ENCODE results near the gene TF.

The TF gene

DNA sequence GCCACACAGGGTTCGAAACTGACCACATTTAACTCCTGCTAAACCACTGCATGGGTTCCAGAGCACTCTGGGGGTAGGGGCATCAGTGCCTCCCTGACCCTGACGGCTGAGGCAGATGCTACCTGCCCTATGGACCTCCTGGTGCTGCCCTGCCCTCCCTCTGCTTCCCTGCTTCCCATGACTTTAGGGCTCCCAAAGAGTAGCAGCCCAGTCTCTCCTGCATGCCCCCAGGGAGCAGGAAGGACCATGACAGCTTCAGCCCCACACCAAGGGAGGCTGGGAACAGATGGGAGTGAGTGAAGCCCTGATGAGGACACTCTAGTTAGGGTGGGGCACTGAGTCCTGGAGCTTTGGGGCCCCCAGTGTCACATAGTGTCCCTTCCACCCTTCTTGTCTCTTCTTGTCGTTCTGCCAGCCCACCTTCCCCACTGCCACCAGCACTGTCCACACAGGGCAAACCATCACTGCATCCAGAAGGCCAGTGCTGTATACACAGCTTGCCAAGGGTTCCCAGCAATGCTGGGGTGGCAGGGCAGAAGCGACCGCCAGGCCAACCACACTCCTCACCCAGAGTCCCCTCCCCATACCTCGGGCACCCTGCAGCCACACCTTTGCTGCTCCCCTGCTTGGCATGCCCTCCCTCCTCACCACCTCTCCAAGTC lies 90.4 kb downstream of the TF start:
- no peak for DNase-seq (ENCODE audit: low read depth)

DNA sequence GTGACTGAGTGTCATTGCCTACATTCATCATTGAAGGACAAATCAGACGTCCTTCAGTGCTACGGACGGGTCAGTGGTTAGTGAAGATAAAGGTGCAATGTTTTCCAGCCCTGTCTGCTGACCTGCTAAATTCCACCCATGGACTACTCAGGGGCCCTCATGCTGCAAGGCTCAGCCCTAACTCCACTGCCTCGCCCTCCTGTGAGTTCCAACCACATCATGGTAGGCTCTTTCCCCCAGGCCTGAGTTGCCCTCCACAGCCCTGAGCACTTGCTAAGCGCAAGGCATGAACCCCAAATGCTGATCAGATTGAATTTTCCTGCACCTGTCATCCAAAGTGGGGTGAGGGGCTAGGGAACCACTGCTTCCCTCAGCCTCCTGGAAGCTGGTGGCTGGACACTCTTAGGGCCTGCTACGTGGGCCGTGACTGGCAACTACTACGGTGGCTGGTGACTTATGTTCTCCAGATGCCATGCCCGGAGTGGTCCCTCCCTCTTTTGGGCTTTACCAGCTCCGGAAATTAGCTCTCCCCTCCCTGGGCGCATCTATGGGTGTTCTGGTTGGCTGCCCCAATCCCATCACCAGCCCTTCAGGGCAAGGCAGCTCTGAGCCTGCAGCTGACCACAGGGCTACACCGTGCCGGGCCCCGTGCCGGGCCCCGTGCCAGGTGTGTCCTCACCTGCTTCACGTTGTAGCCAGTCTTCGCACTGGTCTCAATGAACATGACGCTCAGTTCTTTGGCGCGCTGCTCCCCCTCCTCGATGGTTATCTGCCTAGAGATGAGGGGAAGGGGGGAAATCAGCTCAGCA lies 91.5 kb downstream of the TF start:
- DNase-seq (ENCODE audit: low read depth): no peak

DNA sequence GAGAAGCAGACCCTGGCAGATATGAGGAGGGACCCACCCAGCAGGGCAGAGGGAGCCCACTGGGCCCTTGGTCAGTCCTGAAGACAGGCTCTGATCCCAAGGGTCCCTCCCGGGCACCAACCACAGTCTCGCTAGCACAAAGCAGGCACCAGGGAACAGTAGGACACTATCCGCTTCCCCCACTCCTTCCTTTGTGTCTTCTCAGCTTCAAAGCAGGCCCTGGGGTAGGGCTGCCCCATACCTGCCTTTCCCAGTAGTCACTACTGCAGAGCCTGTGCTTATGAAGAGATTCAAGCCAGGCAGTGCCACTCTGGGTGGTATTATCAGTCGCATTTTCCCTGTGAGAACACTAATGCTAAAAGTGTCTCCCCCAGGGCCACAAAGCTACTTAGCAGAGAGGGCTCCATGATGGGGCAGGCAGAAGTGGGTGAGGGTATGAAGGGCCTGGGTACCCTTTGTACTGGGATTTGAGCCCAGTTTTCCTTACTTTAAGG lies 92.2 kb downstream of the TF start:
- DNase-seq (ENCODE audit: low read depth): no peak

- no peak for DNase-seq (ENCODE audit: low read depth)
Observed at GRCh38 chr3:133838916-133839800, 93.0 kb downstream of the TF start.

GRCh38 chr3:133840055-133840737 lies 94.0 kb downstream of the TF start:
- no peak for DNase-seq (ENCODE audit: low read depth)

DNA sequence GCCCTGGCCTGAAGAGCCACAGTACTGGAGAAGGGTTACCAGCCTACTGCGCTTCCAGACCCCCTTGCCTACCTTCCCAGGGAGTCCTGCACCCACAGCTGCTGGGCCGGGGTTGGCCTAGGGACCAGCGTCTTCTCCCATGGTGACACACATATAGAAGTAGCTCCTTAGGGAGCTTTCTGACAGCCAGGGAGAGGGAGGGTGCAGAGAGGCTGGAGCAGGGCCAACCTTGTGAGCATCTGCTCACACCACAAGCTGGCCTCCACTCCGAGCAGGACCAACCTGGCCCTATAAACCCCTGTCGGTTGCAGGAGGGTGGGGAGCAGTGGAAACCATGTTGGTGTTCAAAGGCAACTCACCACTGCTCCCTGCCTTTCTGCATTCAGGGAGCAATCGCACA lies 94.6 kb downstream of the TF start:
- no peak for DNase-seq (ENCODE audit: low read depth)

- DNase-seq (ENCODE audit: low read depth): no peak
Observed at GRCh38 chr3:133841196-133841595, 95.0 kb downstream of the TF start.

GRCh38 chr3:133842158-133842557 lies 96.0 kb downstream of the TF start:
- DNase-seq (ENCODE audit: low read depth): no peak

DNA sequence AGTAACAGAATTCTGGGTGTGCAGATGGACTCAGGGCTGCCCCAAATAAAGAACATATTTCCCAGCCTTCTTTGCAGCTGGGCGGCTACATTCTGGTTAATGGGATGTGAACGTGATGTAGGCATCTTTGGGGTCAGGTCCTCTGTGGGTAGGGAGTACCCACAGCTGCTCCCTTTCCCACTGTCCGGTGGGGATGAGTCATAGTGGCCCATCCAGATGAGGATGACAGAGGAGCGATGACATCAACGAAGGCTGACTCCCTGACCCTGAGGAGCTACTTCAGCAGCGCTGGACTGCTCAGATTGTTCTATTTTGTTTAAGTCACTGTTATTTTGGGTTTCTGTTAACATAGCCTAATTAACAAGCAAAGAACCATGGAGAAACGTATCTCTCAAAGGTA lies 97.4 kb downstream of the TF start:
- no peak for DNase-seq (ENCODE audit: low read depth)

- DNase-seq (ENCODE audit: low read depth): no peak
Observed at GRCh38 chr3:133845127-133845526, 98.9 kb downstream of the TF start.
